KBM-7 (cell line): ENCODE measurements around the gene NCAPD3.

ENCODE experiments used
- DNase-seq: peaks from one replicate; pipeline ENCODE4 v3.0.0-alpha.2; 2015
- in situ Hi-C: fragments of 300-500 bp; cut with MboI; formaldehyde crosslinking; loops from 2 replicates; pipeline ENCODE4 v1.14.3; 2020; ENCODE audit warnings: low sequenced_read_pairs, low pct_unique_long_range_greater_than_20kb, mixed read lengths

The NCAPD3 gene

DNA sequence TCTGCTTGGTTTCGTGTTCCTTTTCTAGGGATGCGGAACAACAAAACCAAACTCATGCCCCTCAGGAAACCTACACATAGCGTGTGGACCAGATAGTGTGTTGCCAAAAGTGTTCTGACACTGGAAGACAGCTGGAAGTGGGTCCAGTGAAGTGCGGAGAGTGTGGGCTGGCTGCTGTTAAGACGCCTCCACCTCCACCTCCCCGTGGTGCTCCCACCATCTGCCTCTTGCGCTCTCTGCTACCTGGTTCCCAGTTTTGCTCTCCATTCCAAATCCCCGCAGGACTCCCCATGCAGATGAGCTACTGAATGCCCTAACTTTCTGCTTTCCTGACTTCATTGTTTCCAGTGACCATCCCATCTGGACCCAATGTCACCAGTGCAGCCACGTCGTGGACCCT, 51.8 kb downstream of the NCAPD3 start:
- in situ Hi-C loops: no loop called here
- no peak for DNase-seq

DNA sequence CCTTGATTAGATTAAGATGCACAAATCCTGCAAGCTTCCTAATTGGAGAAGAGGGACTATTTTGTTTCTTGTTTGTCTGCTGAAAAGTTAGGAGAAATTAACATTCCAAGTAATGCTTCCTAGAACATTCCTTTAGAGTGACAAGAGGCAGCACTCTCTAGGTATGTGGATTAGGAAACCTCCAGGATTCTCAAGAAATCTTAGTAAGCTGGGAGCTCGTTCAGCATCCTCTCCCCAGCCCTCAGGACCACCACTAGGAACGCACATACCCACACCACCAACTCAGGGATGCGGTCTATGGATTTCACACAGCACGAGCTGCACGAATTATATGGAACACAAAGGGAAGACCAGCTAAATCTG, 52.9 kb downstream of the NCAPD3 start:
- in situ Hi-C loops: no loop called here
- DNase-seq: no peak

DNA sequence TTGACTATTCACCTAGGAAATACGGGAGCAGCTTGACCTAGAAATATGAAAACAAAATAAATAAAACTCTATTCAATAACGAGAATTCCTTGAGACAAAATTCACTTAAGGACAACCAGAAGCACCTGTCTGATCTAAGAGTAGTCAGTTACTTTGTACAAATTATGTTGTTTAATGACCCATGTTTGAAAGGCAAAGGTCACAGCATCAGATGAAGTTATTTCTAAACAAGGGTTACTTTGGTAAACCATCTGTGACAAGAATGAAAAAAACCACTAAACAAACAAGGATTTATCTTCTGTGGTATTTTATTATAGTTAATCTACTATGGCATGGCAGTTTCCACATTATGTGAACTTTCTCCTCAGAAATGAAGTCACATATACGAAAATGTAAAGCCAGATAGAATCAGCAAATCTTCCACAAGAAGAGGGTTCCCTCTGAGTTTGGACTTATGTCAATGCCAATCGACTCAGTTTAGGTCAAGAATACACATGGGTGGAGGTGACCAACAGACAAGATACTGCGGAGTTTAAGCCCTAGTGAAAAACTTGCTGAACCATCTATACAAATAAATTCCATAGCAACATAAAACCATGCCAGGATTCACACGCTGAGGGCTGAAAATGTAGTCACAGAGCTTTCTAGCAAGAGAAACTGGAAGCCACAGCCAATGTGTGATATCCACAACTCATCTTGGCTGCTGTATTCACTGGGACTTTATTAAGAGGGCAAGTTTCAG, 53.4 kb downstream of the NCAPD3 start:
- in situ Hi-C loops: no loop called here

GRCh38 chr11:134164490-134165370, 59.0 kb downstream of the NCAPD3 start:
- DNase-seq: no peak
- in situ Hi-C loops: no loop called here

More for the DNA sequence above, 53.4 kb downstream of the NCAPD3 start:
- DNase-seq: no peak

GRCh38 chr11:134159652-134160051, 64.1 kb downstream of the NCAPD3 start:
- no peak for DNase-seq
- in situ Hi-C loops: no loop called here

- DNase-seq: no peak
- in situ Hi-C loops: no loop called here
Observed at GRCh38 chr11:134158023-134158422, 65.7 kb downstream of the NCAPD3 start.

DNA sequence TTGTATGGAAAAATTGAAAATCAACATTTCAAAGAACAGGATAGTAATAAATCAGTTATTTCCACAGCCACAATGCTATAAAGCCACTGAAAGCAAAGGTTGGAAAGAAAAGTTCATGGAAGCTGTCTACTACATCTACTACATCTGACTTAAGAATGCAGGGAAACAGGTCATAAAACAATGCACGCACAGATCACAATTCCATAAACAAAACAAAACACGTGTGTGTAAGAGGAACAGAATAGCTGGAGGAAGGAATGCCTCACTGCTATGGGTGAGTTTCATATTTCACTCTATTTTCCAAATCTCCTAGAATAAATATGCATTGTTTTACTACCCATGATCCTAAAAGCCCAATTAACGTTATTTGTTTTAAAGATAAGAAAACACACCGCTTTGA, 66.3 kb downstream of the NCAPD3 start:
- in situ Hi-C loops: no loop called here
- no peak for DNase-seq

GRCh38 chr11:134155946-134156865, 67.6 kb downstream of the NCAPD3 start:
- no peak for DNase-seq
- in situ Hi-C loops: no loop called here

GRCh38 chr11:134155456-134155855, 68.3 kb downstream of the NCAPD3 start:
- no peak for DNase-seq
- in situ Hi-C loops: no loop called here

DNA sequence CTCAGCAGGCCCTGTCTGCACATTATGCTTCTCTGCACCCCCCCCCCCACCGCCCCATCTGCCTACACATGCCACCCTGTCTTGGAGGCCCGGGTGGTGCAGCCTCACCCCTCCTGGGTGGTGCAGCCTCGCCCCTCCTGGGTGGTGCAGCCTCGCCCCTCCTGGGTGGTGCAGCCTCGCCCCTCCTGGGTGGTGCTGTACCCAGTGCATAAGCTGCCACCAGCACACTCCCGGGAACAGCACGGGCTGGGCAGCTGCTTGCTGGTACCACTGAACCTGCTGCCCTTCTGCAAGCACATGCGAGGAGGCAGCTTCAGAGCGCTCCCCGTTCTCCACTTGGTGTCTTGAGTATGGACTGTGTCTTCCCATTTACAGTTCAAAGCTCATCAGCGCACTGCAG, 69.3 kb downstream of the NCAPD3 start:
- no peak for DNase-seq
- in situ Hi-C loops: no loop called here

- in situ Hi-C loops: no loop called here
- DNase-seq: no peak
Observed at GRCh38 chr11:134153147-134153905, 70.4 kb downstream of the NCAPD3 start.

DNA sequence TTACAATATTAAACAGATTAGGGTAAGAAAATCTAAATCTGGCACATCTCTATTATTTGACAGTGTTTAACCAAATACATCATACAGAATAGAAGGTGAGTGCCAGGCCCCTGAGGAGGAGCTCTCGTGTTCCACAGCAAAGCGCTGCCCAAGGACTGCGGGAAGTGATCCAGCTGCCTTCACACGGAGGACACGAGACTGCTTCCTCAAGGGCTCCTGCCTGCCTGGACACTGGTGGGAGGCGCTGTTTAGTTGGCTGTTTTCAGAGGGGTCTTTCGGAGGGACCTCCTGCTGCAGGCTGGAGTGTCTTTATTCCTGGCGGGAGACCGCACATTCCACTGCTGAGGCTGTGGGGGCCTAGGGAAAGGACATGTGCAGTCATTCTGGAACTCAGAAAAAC, 71.1 kb downstream of the NCAPD3 start:
- DNase-seq: no peak
- in situ Hi-C loops: no loop called here

- no peak for DNase-seq
- in situ Hi-C loops: no loop called here
Observed at GRCh38 chr11:134151083-134151747, 72.6 kb downstream of the NCAPD3 start.

GRCh38 chr11:134150195-134150903, 73.4 kb downstream of the NCAPD3 start:
- no peak for DNase-seq
- in situ Hi-C loops: no loop called here

- in situ Hi-C loops: loop anchor here (25.0 kb wide), 1 partner anchor 212 kb away; no protein-coding TSS in a partner anchor
- DNase-seq: no peak
Observed at GRCh38 chr11:134149371-134149770, 74.4 kb downstream of the NCAPD3 start.

- in situ Hi-C loops: loop anchor here (25.0 kb wide), 1 partner anchor 209 kb away; no protein-coding TSS in a partner anchor
- no peak for DNase-seq
Observed at GRCh38 chr11:134146598-134146997, 77.2 kb downstream of the NCAPD3 start.

- DNase-seq: no peak
- in situ Hi-C loops: loop anchor here (25.0 kb wide), 1 partner anchor 208 kb away; no protein-coding TSS in a partner anchor
Observed at GRCh38 chr11:134145715-134146114, 78.1 kb downstream of the NCAPD3 start.
